GOT3 (cell line): Measurements from ENCODE around the gene METTL17.
"Not testable (repeated sequence)": the region's sequence is repeated elsewhere in the genome, so short reads cannot be mapped to it uniquely, and the experiment has no call there.

ENCODE experiments used
- DNase-seq: peaks from one replicate; lab custom pipeline; 2025; ENCODE audit warnings: mixed read lengths; lab: John Stamatoyannopoulos, UW

The METTL17 gene

GRCh38 chr14:20989787-20990600 lies at the start of gene METTL17:
Gene METTL17, plus strand, starts transcription at chr14:20989980. Its CDS starts 23 bp downstream, at chr14:20990003.
- peak; percentile 40 for DNase-seq

GRCh38 chr14:20945146-20945545 lies 44.6 kb upstream of the METTL17 start:
- not testable (repeated sequence) for DNase-seq

- DNase-seq: not testable (repeated sequence)
These were observed 43.1 kb upstream of the METTL17 start for GRCh38 chr14:20946707-20947106.

DNA sequence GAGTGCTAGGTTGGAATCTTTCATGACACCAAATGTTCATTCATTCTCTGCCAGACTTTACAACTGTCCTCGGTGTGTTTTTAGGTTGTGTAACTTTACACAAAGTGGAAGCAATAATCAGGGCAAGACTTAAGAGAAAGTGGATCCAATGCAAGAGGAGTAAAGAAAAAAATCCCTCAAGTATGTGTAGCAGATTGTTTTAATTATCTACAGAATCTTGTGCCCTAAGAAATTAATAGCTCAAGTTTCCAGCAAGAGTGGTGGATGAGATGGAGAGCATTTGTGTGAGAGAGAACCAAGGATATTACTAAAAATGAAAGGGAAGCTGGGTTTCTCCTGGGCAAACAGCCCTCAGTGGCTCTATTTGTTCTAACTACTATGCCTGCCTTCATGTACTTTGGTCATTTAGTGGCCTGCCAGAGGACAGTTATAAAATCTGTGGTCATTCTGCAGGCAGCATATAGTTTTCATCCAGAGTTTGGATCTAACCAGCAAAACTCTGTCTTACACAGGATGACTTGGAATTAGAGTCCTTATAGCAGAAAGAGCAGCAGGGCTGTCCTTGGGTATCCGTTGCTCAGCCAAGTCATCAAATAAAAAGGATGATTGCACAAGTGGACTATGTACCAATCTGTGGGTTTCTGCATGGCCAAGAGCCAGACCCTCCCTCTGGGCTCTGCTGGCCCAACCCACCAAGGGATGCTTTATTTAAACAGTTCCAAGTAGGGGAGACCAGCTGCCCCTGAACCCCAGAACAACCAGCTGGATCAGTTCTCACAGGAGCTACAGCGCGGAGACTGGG lies 34.8 kb upstream of the METTL17 start, which contains the start of gene RNASE2:
Gene RNASE2, plus strand, starts transcription at position 752 of the 802 bp plus-strand sequence. CDS start 285 bp downstream, outside the sequence.
- not testable (repeated sequence) for DNase-seq

DNA sequence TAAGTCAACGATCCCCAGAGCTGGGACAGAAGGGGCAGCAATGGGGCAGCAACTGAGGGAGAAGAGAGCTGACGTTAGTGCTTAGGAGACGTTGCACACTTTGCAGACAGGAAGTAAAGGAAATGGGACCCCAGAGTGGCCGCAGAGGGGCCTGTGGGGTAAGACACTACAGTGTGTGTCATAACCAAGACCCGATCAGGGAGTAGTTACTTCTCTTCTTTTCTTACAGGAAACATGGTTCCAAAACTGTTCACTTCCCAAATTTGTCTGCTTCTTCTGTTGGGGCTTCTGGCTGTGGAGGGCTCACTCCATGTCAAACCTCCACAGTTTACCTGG lies 34.3 kb upstream of the METTL17 start:
- not testable (repeated sequence) for DNase-seq

- no peak for DNase-seq
These were observed 33.3 kb upstream of the METTL17 start for GRCh38 chr14:20956376-20956976.

- not testable (repeated sequence) for DNase-seq
These were observed 30.8 kb upstream of the METTL17 start for GRCh38 chr14:20958946-20959345.

DNA sequence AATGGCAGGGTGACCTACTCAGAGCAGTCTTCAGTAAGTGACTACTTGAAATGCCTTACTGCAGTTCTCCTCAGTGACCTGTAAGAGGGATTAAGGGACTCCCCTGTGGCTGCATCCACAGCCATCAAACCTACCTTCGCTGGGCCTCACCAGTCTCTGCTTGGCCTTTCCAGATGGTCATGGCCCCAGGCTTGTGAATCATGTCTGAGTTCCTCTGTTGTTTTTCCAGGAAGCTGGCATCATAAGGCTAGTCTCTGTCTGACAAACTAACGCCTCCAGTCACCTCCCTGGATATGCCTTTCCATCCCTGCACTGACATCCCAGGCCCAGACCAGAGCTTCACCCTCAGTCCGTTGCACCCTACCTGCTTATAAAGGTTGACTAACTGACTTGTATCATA lies 20.4 kb upstream of the METTL17 start:
- DNase-seq: no peak

- no peak for DNase-seq
These were observed 19.2 kb upstream of the METTL17 start for GRCh38 chr14:20970647-20970982.

- DNase-seq: peak; percentile 27
These were observed 18.6 kb upstream of the METTL17 start for GRCh38 chr14:20970983-20971704.

DNA sequence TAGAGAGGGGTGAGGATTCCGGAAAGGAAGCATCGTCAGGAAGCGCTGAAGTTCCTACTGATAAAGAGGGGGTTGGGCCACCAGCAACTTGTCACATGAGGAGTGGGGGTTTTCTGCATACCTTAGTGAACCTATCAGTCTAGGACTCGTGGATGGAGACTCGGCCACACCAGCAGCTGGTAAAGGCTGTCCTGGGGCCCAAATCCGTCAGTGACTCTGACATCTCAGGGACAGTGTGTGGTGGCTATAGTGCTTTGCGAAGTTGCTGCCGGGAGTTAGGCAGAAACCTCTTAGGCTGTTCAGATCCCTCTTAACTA lies 18.1 kb upstream of the METTL17 start:
- no peak for DNase-seq

DNA sequence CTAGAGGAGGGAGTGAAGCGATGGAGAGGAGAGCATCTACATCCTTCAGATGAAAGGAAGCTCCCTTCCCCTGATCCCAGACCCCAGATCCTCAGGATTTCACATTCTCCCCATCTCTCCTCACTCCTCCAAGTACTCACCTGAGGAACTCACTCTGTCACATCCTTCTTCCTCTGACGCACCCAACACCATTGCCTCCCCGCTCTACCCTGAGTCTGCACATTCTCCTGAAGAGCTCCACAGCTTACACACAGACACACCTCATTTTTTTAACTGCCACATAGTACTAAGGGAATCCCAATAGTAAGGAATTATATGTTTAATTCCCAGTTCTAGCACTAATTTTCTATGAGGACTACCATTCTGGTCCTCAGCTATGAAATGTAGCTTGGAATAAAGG lies 16.3 kb upstream of the METTL17 start:
- no peak for DNase-seq

DNA sequence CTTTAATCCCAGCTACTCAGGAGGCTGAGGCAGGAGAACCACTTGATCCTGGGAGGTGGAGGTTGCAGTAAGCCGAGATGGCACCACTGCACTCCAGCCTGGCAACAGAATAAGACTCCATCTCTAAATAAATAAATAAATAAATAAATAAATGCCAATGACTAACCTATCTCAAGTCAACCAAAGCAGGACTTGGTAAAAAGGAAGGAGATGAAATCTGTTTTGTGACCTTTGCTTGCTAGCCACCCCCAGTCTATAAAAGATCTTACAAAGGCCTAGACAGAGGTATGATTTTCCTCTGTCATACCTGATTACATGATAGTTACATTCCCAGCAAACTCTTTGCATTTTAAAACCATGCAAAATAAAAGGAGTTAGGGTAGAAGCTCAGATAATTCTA lies 13.5 kb upstream of the METTL17 start:
- DNase-seq: no peak

GRCh38 chr14:20978687-20979086 lies 11.1 kb upstream of the METTL17 start:
- DNase-seq: no peak

GRCh38 chr14:20980906-20981305 lies 8.9 kb upstream of the METTL17 start:
- DNase-seq: no peak

DNA sequence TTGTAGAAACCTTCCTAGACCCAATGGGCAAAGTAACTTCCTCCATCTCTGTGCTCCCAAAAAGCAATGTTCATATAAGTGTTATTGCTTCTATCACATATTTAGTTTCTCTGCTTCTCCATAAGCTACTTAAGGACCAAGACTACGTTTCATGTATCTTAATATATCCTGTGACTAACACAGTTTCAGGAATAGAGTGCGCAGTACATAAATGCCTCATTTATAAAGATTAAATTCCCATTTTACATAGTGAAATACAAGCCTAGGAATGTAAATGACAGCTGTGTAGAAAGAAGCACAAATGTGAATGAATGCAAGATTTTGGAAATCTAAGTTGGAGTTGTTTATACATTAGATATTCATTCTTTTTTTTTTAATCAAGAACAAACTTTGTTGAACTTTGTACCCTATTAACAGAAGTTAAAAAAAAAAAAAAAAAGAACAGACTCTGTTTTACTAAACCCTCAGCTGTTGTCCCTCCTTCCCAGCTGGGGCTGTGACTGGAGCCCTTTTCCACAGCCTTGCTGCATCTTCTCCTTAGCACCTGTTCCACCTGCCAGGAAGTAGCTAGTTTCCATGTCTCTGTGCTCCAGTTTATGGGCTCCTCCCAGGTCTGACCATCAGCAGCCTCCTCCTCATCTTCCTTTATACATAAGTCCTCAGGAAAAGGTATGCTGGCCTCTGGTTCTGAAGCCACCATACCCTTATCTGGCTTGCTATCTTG lies 7.0 kb upstream of the METTL17 start:
- no peak for DNase-seq

- DNase-seq: not testable (repeated sequence)
These were observed 4.1 kb upstream of the METTL17 start for GRCh38 chr14:20985650-20986049.

- no peak for DNase-seq
These were observed 3.0 kb upstream of the METTL17 start for GRCh38 chr14:20986811-20987210.

DNA sequence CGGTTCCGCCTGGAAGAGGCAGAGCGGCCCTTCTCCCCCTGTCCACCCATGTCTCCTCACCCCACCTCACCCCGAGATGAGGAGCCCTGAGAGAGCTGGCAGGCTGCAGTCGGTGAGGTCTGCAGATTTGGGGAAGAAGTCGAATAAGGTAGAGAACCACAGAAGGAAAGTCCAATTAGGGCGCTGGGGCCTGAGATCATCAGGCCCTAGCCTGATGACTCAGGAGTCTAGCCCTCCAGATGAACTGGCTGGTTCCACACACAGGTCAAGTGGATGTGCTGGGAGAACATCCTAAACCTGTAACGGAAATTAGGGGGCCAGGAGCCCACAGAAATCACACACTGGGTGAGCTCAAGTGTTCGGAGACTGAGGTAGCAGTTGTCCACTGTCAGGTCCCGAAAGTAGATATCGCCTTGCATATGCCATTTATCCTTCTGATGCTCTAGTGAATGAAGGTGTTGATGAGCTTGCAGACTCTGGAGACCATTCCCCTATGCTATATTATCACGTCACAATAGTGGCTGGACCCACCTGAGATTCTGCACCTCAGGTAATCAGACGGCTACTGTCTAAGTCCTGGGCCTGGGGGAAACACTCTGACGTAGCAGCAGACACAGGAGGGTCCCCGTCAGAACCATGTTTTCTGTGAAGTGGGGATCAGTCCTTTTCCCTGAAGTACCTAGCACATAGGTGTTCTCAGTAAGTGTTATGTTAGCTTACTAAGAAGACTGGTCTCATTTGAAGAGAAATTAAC lies 886 bp upstream of the METTL17 start:
- no peak for DNase-seq

- no peak for DNase-seq
These were observed 351 bp upstream of the METTL17 start for GRCh38 chr14:20989471-20989786.

- no peak for DNase-seq
These were observed 6.7 kb downstream of the METTL17 start for GRCh38 chr14:20996521-20996920.
